Liver (tissue), 3 donors: Measurements from ENCODE around the gene SLX4IP.

Source experiments
- CTCF ChIP-seq: fragments of 150-350 bp; IDR thresholded peaks from 2 replicates; pipeline ENCODE4 v1.5.1; 2017; ENCODE audit warnings: improper control_type of control experiment, low read depth, low read length; ENCODE audit not compliant: missing input control
- HNF4A ChIP-seq, 2 donors: conservative IDR thresholded peaks; 2 replicates each; pipeline ENCODE4 v1.6.1; 2016; ENCODE audit warnings: antibody characterized with exemption in 2 of 2, mild to moderate bottlenecking in 2 of 2
- JUND ChIP-seq, 2 donors: IDR thresholded peaks; 2 replicates each; pipeline ENCODE4 v1.6.1; 2016; ENCODE audit warnings: antibody characterized with exemption in 2 of 2
- SP1 ChIP-seq: IDR thresholded peaks from 2 replicates; pipeline ENCODE4 v1.6.1; 2018; ENCODE audit warnings: antibody characterized with exemption, mild to moderate bottlenecking
- donor health status: healthy.
- donor health status: healthy.

DNA sequence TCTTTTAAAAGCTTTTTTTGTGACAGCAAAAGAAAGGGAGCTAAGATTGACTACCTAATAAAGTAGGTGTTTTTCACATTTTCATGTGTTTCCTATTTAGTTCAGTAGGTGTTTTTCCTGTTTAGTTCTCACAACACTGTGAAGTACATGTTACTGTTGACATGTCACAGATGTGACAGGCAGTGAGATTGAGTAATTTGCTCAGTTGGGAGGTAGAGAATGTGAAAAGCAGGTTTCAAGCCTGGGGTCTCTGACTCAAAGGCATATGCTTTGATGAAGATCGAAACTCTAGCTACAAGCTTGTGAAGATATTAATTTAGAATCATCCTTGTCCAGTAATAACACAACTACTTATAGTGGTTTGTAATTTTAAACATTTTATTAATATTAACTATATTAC lies 43.1 kb downstream of the SLX4IP start:
- no peak for TF ChIP-seq CTCF
- TF ChIP-seq SP1: no peak
- no peak for TF ChIP-seq HNF4A (conservative IDR thresholded peaks at IDR 0.05)
- TF ChIP-seq JUND (IDR thresholded peaks at IDR 0.05): no peak
